GM19023 (cell line): ENCODE measurements around the gene LPCAT1.
"Not testable (repeated sequence)": the region's sequence is repeated elsewhere in the genome, so short reads cannot be mapped to it uniquely, and the experiment has no call there.

Experiments used
- ATAC-seq: cut with Tn5 transposase; IDR thresholded peaks from one replicate; pipeline ENCODE4 v1.9.1; 2021; ENCODE audit warnings: mild to moderate bottlenecking, moderate library complexity; ENCODE audit not compliant: unreplicated experiment

The LPCAT1 gene, protein sequence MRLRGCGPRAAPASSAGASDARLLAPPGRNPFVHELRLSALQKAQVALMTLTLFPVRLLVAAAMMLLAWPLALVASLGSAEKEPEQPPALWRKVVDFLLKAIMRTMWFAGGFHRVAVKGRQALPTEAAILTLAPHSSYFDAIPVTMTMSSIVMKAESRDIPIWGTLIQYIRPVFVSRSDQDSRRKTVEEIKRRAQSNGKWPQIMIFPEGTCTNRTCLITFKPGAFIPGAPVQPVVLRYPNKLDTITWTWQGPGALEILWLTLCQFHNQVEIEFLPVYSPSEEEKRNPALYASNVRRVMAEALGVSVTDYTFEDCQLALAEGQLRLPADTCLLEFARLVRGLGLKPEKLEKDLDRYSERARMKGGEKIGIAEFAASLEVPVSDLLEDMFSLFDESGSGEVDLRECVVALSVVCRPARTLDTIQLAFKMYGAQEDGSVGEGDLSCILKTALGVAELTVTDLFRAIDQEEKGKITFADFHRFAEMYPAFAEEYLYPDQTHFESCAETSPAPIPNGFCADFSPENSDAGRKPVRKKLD

DNA sequence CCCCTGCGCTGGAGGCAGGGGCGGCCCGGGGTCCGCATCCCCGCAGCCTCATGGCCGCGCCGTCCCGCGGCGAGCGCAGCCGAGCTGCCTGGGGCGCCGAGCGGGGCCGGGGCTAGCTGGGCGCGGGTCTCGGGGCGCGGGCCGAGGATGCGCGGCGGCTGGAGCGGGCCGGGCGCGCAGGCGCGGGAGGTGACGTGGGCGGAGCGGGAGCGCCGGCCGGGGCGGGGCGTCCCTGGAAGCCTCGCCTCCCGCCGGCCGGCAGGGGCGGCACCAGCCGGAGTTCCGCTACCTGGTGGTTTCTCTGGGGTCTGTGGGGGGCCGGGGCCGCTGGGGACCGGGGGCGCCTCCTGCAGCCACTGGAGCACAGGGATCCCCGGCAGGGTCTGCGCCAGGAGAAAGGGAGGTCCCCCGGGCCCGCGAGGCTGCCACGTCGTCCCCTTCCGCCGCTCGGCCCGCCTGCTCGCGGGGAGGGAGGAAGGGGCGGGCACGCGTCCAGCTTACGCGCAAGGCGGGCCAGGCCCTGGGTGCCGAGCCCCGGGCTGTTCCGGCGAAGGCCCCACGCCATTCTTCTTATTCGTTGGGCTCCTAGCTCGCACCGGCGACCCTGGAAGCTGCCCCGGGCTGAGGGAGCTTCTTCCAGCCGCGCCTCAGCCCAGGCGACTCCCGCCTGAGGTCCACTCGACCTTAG lies at the start of gene LPCAT1:
LPCAT1 (minus strand) TSS at position 168 of the 688 bp plus-strand sequence; CDS start at position 52, 116 bp downstream.
- peak; percentile 77 for ATAC-seq

DNA sequence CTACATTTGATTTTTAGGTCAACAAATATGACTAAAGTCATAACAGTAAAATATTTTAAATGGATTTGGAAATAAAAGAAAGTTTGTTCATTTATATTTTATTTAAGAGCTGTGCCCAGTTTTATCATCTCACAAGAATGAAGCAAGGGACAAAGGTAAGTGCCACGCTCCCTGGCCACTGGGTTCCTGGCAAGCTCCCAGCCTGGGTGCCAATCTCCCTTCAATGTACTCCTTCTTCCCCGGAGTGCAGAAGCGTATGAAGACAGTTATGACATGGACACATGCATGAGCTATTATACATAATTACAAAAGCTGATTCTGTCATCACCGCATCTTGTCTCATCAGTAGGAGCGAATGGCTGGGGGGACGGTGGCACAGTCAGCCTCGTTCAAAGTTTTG lies 48.1 kb upstream of the LPCAT1 start:
- ATAC-seq, result not testable (repeated sequence)

DNA sequence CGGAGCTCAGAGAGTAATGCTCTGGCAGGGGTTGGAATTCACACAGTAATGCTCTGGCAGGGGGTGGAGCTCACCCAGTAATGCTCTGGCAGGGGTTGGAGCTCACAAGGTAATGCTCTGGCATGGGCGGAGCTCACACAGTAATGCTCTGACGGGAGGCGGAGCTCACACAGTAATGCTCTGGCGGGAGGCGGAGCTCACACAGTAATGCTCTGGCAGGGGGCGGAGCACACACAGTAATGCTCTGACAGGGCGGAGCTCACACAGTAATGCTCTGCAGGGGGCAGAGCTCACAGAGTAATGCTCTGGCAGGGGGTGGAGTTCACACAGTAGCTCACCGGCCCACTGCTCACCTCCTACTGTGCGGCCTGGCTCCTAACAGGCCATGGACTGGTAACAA lies 47.2 kb upstream of the LPCAT1 start:
- ATAC-seq, result no peak

DNA sequence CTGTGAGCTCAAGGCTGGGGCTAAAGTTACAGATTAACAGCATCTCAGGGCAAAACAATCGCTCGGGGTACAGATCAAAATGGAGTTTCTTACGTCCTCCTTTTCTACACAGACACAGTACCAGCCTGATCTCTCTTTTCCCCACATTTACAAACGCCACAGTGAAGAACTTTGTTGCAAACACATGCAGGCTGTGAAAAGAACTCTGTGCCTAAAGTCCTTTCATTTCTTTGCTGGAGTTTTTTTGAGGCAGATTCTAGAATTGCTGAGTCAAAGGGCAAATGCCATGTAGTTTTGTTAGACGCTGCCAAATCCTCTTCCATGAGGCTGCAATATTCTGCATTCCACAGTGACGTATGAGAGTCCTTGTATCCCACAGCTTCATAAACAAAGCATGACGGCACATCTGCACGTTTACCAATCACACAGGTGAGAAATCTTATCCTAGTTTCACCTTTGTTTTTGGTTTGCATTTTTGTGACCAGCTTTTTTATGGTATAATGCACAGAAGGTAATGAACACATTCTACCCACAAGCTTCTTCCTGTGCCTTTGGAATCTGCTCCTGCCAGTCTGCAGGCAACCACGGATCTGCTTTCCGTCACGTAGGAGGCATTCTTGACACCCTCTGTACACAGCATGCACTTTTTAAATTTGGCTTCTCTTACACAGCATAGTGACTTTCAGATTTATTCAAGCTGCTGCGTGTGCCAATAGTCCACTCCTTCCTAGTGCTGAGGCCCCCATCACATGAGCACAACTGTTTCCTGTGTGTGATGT lies 44.6 kb upstream of the LPCAT1 start:
- no peak for ATAC-seq

DNA sequence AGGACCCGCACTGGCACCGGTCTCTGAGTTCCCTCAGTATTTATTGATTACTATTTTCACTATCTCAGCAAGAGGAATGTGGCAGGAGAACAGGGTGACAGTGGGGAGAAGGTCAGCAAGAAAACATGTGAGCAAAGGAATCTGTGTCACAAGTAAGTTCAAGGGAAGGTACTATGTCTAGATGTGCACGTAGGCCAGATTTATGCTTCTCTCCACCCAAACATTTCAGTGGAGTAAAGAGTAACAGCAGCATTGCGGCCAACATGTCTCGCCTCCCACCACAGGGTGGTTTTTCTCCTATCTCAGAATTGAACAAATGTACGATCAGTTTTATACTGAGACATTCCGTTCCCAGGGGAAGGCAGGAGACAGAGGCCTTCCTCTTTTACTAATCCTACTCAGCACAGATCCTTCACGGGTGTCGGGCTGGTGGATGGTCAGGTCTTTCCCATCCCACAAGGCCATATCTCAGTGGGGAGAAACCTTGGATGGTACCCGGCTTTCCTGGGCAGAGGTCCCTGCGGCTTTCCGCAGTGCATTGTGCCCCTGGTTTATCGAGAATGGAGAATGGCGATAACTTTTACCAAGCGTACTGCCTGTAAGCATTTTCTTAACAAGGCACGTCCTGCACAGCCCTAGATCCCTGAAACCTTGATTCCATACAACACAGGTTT lies 43.9 kb upstream of the LPCAT1 start:
- not testable (repeated sequence) for ATAC-seq

DNA sequence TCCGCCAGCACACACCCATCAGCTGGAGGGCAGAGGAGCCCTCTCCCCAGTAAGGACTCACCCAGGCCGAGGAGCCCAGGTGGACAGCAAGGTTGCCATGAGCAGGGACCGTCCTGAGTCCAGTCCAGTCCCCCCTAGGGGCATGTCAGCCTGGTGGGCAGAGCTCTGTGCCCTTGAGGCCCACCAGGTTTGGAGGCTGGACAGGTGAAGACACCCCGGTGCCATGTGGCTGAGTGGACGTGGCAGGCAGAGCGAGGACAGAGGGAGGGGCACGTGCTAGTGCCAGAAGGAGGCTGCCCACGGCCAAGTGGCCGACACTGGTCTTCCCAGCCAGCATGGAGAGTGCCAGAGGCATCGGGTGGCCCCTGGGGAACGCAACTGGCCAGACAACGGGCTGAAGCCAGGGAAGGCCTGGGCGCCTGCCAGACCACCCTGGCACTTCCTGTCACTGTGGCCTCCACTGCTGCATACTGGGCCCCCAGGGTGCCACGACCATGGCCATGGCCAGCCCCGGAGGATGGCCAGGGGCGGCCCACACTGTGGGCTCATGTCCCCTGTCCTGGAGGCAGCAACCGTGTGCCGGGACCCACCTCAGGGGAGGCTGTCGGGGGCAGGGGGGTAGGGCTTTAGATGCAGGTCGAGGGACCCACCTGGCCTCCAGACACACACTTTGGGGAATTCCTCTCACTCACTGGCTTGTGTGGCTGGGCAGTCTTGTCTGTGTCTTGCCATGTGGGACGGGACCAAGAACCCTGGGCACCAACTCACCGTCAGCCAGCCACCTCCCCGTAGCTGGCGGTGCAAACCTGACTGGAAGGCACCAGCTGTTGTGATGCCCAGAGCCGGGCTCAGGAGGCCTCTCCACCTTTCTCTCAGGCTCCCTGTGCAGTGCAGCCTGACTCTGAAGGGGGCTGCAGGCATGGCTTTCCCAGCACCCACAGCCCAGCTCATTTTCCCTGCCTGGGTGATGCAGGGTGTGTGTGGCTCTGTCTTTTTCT lies 42.3 kb upstream of the LPCAT1 start:
- no peak for ATAC-seq

DNA sequence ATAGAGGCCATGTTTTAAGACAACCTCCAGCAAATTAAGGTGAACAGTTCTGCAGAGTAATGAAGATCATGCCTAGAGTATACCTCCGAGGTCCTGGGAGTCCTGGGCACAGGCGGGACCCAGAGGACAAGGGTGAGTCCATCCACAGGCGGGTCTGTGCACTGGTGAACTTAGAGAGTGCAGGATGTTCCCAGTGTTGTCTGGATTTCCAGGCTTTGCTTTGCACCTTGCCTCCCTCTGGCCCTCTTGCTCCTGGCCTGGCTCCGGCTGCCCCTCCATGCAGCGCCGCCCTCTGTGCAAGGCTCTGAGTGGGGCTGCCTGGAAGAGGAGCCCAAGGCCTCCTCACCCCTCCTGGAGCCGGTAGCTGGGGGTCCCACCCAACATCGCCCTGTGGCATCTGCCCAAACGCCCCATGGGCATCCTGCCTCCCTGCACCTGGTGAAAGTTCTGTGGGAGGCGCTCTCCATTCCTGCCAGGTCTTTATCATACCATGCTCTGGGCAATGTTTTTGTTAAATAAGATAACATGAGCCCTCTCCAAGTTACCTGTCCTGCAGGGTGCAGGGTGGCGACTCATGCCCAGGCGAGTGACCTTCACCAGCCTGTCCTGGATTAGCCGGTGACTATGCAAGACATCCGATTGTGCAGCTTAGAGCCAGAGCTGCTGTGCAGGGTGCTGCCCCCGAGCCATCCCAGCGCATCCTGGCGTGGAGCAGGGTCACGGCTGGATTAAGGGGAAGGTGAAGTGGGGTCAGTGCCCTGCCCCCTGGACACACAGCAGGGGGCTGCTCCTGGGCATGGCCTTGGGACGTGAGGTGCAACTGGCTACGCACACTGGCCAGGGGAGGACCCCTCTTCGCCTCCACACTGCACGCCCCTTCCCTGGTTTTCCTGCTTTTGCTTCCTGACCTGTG lies 41.3 kb upstream of the LPCAT1 start:
- ATAC-seq, result no peak

DNA sequence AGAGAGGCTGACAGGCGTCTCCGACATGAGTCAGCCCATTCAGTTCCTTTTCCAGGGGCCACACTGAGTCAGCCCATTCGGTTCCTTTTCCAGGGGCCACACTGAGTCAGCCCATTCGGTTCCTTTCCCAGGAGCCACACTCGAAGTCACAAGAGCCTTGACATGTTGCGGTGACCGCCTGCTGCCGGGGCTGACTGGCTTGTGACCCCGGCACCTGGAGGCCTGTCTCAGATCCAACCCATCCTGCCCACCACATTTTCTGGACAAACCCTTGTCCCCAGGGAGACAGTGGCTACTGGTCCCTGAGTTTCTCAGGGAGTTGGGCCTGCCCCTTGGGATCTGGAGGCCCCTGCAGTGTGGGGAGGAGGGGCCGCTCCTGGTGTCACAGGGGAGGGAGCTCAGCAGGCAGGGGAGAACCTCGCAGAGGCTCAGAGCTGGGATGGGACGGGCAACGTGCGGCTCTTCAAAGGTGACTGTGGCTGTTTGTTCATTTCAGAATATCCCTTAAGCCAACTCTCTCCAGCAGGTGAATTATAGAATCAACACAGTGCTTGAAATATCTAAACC lies 40.5 kb upstream of the LPCAT1 start:
- ATAC-seq, result no peak

DNA sequence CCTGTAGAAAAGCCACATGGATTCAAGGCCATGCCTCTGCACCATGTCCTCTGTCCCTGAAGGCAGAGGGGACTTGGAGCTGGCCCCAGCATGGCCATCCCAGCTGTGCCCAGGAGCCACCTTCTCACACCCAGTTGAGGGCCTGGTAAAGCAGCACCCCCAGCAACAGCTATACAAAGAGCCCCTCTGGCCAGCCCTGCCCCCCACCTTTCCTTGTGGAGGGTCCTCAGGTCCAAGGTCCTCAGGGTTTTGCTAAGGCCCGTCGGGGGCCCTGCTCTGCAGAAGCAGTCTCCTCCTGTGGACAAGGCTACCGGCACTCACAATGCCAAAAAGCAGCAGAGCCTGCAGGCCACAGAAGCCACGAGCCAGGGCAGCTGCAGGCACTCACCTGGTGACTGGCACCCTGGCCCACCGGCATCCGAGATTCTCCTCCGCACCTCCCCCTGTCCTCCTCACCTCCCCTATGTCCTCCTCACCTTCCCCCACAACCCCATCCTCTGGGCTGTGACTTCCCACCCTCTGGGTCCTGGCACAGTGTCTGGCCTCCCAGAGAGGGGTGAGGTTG lies 39.9 kb upstream of the LPCAT1 start:
- no peak for ATAC-seq

DNA sequence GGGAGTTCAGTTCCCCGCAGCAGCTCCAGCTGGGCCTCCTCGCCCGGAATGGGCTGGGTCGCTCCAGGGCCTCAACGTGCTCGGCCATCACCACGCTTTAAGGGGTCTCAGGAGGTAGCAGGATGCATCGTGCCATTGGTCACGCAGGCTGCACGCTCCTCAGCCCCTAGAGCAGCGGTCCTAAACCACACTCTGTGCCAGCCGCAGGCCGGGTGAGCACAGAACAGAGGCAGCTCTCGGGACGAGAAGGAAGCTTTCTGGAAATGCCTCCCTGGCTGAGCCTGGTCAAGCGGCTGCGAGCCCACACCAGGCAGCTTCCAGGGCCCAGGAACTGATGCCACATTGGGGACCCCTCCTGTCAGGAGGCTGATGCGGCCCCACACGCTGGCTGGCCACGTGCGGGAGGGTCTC lies 39.3 kb upstream of the LPCAT1 start:
- no peak for ATAC-seq

DNA sequence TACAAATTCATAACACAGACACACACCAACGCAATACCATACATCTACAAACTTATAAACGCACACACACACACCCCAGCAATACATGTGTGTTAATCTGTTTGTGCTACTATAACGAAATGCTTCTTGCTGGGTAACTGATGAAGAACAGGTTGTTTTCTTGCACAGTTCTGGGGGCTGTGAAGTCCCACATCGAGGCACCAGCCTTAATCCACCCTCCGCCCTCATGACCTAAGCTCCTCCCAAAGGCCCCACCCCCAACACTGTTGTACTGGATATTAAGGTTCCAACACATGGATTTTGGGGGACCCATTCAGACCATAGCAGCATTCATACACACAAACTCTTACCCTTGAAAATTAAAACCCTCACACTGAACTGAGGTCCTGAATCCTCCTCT lies 38.8 kb upstream of the LPCAT1 start:
- ATAC-seq, result no peak

DNA sequence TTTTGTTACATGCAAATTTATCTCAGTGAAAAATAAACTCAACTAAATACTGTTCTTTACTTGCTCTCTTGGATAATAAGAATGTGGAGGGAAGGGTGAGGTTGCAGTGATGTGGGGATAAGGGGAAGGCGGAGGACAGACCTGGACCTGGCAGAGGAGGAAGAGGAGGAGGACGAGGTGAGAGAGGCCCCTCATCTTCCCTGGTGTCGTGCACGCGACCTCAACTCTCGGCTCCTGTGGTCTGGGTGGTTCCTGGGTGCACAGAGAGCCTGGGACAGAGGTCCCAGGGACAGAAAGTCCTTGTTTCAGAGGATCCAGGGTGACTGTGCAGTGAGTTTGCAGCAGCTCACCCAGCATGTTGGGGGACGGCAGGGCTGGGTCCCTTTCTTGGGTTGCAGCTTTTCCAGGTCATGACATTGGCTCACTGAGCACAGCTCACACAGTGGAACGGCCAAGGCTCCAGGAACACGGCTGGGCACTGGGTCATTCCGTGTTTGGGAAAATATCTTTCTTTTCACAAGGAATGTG lies 37.7 kb upstream of the LPCAT1 start:
- no peak for ATAC-seq

DNA sequence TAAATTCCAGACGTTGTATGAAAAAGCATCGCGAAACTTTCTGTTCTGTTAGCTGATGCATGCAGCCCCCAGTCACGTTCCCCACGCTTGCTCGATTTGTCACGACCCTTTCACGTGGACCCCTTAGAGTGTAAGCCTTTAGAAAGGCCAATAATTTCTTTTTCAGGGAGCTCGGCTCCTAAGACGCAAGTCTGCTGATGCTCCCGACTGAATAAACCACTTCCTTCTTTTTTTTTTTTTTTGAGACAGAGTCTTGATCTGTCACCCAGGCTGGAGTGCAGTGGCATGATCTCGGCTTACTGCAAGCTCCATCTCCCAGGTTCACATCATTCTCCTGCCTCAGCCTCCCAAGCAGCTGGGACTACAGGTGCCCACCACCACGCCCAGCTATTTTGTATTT lies 36.7 kb upstream of the LPCAT1 start:
- not testable (repeated sequence) for ATAC-seq

DNA sequence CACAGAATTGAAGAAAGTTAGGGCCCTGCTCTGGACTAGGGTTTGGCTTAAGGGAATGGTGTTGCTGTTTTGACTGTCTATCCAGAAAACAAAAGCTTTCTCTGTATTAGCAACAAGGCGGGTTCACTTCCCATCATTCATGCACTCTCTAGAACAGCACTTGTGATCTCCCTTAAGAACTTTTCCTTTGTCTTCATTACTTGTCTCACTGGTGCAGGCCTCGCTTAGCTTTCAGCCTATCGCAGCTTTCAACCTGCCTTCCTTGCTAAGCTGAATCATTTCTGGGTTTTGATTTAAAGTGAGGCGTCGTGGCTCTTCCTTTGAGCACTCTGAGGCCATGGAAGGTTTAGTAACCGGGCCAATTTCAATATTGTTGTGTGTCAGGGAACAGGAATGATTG lies 35.2 kb upstream of the LPCAT1 start:
- ATAC-seq, result no peak

DNA sequence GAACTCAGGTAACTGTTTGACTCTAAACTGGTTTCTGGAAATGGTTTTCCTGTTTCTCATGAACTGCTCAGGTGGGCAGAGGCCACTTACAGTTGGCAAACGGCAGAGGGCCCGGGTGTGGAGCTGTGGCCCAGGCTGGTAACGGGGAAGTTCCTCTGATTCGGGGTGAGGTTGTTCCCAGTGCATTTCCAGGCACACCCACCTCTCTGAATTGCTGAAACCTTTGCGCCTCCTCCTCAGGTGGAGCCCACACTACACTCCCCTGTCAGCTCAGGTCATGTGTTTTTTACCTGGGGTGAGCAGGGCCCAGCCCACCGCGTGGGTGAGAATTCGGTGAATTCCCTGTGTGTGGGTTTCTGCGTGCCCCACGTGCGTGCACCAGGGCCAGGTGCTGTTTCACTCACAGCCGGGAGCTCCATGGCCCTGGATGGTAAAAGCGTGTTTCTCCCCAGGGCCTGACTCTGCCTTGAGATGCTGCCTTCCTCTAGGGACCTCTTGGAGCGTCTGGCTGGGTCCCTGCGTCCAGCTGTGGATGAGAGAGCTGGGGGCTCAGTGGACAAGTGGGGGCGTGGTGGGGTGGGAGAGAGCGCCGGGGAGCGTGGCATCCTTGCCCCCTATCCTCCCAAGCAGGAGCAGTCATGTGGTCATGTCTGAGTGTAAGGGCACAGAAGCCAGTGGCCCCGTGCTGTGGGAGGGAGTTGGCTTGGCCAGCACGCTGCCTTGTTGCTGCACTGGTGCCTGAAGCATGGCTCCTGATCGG lies 33.5 kb upstream of the LPCAT1 start:
- no peak for ATAC-seq

DNA sequence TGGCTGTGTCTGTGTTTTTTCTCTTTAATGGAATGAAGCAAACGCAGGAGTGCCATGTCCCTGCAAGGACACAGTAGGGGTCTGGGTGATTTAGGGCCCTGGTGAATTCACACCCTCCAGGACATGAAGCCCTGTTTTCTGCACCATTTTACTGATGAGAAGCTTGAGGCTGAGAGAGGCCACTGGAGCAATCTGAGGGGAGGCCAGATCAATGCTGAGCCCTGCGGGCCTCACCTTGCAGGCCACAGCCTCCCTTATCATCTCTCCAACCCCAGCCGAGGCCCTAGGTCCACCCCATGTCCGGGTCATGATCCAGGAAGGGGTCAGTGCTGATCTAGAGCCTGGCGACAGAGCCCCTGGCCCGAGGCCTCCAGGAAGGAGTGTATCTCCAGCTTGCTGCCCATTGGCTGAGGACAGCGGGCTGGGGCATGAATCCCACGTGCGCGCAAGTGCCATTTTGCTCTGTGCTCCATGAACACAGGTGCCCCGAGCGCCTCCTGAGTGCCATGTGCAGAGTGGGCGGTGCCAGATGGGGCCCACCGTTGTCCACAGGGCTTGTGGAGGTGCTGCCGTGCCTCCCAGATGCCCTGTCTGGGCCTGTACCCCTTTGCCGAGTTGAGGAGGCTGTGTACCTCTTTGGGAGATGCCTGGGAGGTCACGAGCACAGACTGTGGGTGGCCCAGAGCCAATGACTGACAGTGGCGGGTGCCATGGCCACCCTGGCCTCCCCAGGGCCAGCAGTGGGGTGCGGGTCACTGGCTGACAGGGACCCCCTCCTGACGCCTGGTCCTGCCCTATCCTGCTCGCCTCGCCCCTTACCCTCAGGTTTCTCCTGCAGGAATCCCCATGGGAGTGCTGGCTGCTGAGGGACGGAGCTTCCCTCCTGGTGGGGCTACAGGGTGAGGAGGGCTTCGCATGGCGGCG lies 32.3 kb upstream of the LPCAT1 start:
- ATAC-seq, result no peak
